SK-N-DZ (cell line): Measurements from ENCODE around the gene MOXD1.
A peak's percentile ranks its signal among the peaks of the same experiment; 100 is the strongest.
"Not testable (repeated sequence)": the region's sequence is repeated elsewhere in the genome, so short reads cannot be mapped to it uniquely, and the experiment has no call there.

Source experiments
- DNase-seq: peaks from one replicate; pipeline ENCODE4 v3.0.0-alpha.2; 2015; ENCODE audit warnings: low spot score

Gene MOXD1

GRCh38 chr6:132282696-132283095 is 118.6 kb downstream of the MOXD1 start:
- no peak for DNase-seq

GRCh38 chr6:132280436-132280835 is 120.8 kb downstream of the MOXD1 start:
- no peak for DNase-seq

- DNase-seq, result peak; percentile 86
Observed at GRCh38 chr6:132279592-132280139, 121.6 kb downstream of the MOXD1 start.

- no peak for DNase-seq
Observed at GRCh38 chr6:132275066-132275970, 126.0 kb downstream of the MOXD1 start.

- no peak for DNase-seq
Observed at GRCh38 chr6:132272776-132273175, 128.5 kb downstream of the MOXD1 start.

- DNase-seq, result peak; percentile 7
Observed at GRCh38 chr6:132270726-132271402, 130.4 kb downstream of the MOXD1 start.

GRCh38 chr6:132268666-132269065 is 132.6 kb downstream of the MOXD1 start:
- DNase-seq, result not testable (repeated sequence)

GRCh38 chr6:132268209-132268608 is 133.1 kb downstream of the MOXD1 start:
- DNase-seq, result no peak

- DNase-seq, result peak; percentile 45
Observed at GRCh38 chr6:132265451-132266097, 135.7 kb downstream of the MOXD1 start.

- peak; percentile 97 for DNase-seq
Observed at GRCh38 chr6:132264021-132264500, 137.2 kb downstream of the MOXD1 start.

GRCh38 chr6:132261354-132261753 is 139.9 kb downstream of the MOXD1 start:
- no peak for DNase-seq

- DNase-seq, result no peak
Observed at GRCh38 chr6:132259070-132259469, 142.2 kb downstream of the MOXD1 start.

- no peak for DNase-seq
Observed at GRCh38 chr6:132257561-132257960, 143.7 kb downstream of the MOXD1 start.

- DNase-seq, result no peak
Observed at GRCh38 chr6:132256457-132256856, 144.8 kb downstream of the MOXD1 start.

- DNase-seq, result no peak
Observed at GRCh38 chr6:132253906-132254305, 147.4 kb downstream of the MOXD1 start.

- no peak for DNase-seq
Observed at GRCh38 chr6:132253211-132253610, 148.1 kb downstream of the MOXD1 start.

- DNase-seq, result no peak
Observed at GRCh38 chr6:132252113-132252512, 149.2 kb downstream of the MOXD1 start.

GRCh38 chr6:132251711-132252110 is 149.6 kb downstream of the MOXD1 start:
- no peak for DNase-seq

- DNase-seq, result no peak
Observed at GRCh38 chr6:132247381-132248159, 153.7 kb downstream of the MOXD1 start.

GRCh38 chr6:132246632-132247270 is 154.5 kb downstream of the MOXD1 start:
- DNase-seq, result no peak
